HepG2 (cell line): Measurements from ENCODE around the gene MAP2K6. TPM values are rescaled to one million over a fixed set of nuclear protein-coding genes. Genes with fewer than 3 reads are reported as not detected.

ENCODE experiments used
- ARNT2 ChIP-seq: sonication (generic); formaldehyde crosslinking; IDR thresholded peaks from 2 replicates; pipeline ENCODE4 v1.8.0; 2022; ENCODE audit warnings: mild to moderate bottlenecking, low read depth, missing genetic modification reagents, moderate library complexity
- CENPT ChIP-seq: sonication (generic); formaldehyde crosslinking; IDR thresholded peaks from 2 replicates; pipeline ENCODE4 v1.8.0; 2022; ENCODE audit warnings: low read depth, mild to moderate bottlenecking, moderate library complexity, missing genetic modification reagents
- JARID2 ChIP-seq: sonication (generic); formaldehyde crosslinking; IDR thresholded peaks from 2 replicates; pipeline ENCODE4 v1.8.1; 2023; ENCODE audit warnings: missing genetic modification reagents, inconsistent platforms; ENCODE audit not compliant: insufficient replicate concordance
- KLF12 ChIP-seq: sonication (generic); formaldehyde crosslinking; IDR thresholded peaks from 2 replicates; pipeline ENCODE4 v1.4.0; 2020; ENCODE audit warnings: missing genetic modification reagents, borderline replicate concordance
- MEF2D ChIP-seq: sonication (generic); formaldehyde crosslinking; IDR thresholded peaks from 2 replicates; pipeline ENCODE4 v1.5.1; 2020; ENCODE audit warnings: mild to moderate bottlenecking, missing genetic modification reagents
- MIER2 ChIP-seq: IDR thresholded peaks from 2 replicates; pipeline ENCODE4 v1.6.1; 2016; ENCODE audit warnings: missing biosample characterization, missing genetic modification reagents
- NFIC ChIP-seq: IDR thresholded peaks from 2 replicates; pipeline ENCODE4 v1.6.1; 2012; ENCODE audit warnings: mild to moderate bottlenecking, low read length, inconsistent platforms
- SIN3A ChIP-seq: IDR thresholded peaks from 2 replicates; pipeline ENCODE4 v1.6.1; 2011; ENCODE audit warnings: low read depth, mild to moderate bottlenecking, control low read depth, low read length, borderline replicate concordance
- SNAPC5 ChIP-seq: sonication (generic); formaldehyde crosslinking; IDR thresholded peaks from 2 replicates; pipeline ENCODE4 v1.8.1; 2023; ENCODE audit warnings: mild to moderate bottlenecking, missing genetic modification reagents, borderline replicate concordance
- SRSF9 ChIP-seq: fragments of 200-400 bp; formaldehyde crosslinking; IDR thresholded peaks from 2 replicates; pipeline ENCODE4 v1.6.1; 2018; ENCODE audit warnings: borderline replicate concordance, mild to moderate bottlenecking, low read depth, low read length; ENCODE audit not compliant: insufficient read depth, poor library complexity, severe bottlenecking
- ZNF557 ChIP-seq: sonication (generic); formaldehyde crosslinking; IDR thresholded peaks from 2 replicates; pipeline ENCODE4 v1.4.0; 2020; ENCODE audit warnings: missing genetic modification reagents
- ZNF615 ChIP-seq: sonication (generic); formaldehyde crosslinking; IDR thresholded peaks from 2 replicates; pipeline ENCODE4 v1.5.0; 2020; ENCODE audit warnings: mild to moderate bottlenecking, missing genetic modification reagents, borderline replicate concordance
- ZNF652 ChIP-seq: IDR thresholded peaks from 2 replicates; pipeline ENCODE4 v1.6.1; 2016; ENCODE audit warnings: low read depth, borderline replicate concordance
- ZNF839 ChIP-seq: sonication (generic); formaldehyde crosslinking; IDR thresholded peaks from 2 replicates; pipeline ENCODE4 v1.4.0; 2020; ENCODE audit warnings: missing genetic modification reagents, mild to moderate bottlenecking, borderline replicate concordance
- polyA plus RNA-seq, 8 experiments: library from polyadenylated mRNA; depleted of rRNA in 3 of 8; stranded (reverse) in 7 of 8; unstranded in 1 of 8; fragments of >200 nt; fragmentation: Illumina TruSeq in 4 of 8; extraction: Trizol in 4 of 8; gene quantifications; 2 replicates each; pipeline versions ENCODE4 v1.2.1 to v1.2.3, GENCODE V29; 2011 to 2016; ENCODE audit warnings: low read depth in 4 of 8, missing spikeins in 1 of 8, mixed read lengths in 1 of 8; ENCODE audit not compliant: insufficient read depth in 1 of 8
- total RNA-seq, 5 experiments: library from RNA; depleted of rRNA; stranded (reverse); fragments of >200 nt; fragmentation: Illumina TruSeq; extraction: Trizol; gene quantifications; 2 replicates each; pipeline ENCODE4 v1.2.3, GENCODE V29; 2016; ENCODE audit warnings: low read depth in 1 of 5
- TF ChIP-seq, protein P1 (sequence below): fragments of 450-650 bp; IDR thresholded peaks from 2 replicates; pipeline ENCODE4 v1.6.1; 2017; ENCODE audit warnings: mild to moderate bottlenecking
- TF ChIP-seq, protein P2 (sequence below): sonication (generic); formaldehyde crosslinking; IDR thresholded peaks from 2 replicates; pipeline ENCODE4 v1.5.0; 2020; ENCODE audit warnings: mild to moderate bottlenecking, missing genetic modification reagents
- TF ChIP-seq, protein P3 (sequence below): IDR thresholded peaks from 2 replicates; pipeline ENCODE4 v1.6.1; 2018; ENCODE audit warnings: missing genetic modification reagents, mild to moderate bottlenecking, missing compliant biosample characterization
- TF ChIP-seq, protein P4 (sequence below): sonication (generic); formaldehyde crosslinking; IDR thresholded peaks from 2 replicates; pipeline ENCODE4 v1.5.0; 2020; ENCODE audit warnings: mild to moderate bottlenecking, missing genetic modification reagents

MAP2K6 gene
- total and polyA plus RNA-seq, 2 of the 13 experiments (the other 11 are each of a cell fraction or from before 2014, with no cell fraction given): 5.1 to 33.6 TPM

DNA sequence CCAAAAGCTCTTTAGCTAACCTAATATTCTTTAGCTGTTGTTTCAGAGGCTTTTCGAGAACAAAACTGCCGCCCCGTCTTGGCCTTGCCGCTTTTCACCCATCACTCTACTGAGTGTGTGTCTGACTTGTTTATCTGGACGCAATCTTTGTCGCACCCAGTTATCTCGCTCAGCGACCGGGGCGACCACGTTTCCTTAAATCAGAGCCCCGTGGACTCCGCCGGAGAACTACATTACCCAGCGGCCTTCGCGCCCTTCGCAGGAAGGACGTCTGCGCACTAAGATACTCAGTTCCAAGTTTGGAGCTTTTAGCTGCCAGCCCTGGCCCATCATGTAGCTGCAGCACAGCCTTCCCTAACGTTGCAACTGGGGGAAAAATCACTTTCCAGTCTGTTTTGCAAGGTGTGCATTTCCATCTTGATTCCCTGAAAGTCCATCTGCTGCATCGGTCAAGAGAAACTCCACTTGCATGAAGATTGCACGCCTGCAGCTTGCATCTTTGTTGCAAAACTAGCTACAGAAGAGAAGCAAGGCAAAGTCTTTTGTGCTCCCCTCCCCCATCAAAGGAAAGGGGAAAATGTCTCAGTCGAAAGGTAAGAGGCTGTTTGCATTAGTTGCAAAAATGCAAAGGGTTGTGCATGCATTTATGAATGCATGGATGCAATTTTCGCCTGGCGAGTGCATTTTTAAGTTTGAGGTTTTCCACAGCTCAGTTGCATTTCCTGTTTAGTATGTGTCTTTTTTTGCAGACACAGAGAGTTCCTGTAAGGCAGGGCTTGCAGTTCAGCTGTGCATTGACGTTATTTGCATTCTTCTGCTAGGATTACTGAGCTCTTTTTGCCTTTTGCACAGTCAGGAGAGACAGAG is at the start of gene MAP2K6 (continued):
- TF ChIP-seq, protein P1, sequence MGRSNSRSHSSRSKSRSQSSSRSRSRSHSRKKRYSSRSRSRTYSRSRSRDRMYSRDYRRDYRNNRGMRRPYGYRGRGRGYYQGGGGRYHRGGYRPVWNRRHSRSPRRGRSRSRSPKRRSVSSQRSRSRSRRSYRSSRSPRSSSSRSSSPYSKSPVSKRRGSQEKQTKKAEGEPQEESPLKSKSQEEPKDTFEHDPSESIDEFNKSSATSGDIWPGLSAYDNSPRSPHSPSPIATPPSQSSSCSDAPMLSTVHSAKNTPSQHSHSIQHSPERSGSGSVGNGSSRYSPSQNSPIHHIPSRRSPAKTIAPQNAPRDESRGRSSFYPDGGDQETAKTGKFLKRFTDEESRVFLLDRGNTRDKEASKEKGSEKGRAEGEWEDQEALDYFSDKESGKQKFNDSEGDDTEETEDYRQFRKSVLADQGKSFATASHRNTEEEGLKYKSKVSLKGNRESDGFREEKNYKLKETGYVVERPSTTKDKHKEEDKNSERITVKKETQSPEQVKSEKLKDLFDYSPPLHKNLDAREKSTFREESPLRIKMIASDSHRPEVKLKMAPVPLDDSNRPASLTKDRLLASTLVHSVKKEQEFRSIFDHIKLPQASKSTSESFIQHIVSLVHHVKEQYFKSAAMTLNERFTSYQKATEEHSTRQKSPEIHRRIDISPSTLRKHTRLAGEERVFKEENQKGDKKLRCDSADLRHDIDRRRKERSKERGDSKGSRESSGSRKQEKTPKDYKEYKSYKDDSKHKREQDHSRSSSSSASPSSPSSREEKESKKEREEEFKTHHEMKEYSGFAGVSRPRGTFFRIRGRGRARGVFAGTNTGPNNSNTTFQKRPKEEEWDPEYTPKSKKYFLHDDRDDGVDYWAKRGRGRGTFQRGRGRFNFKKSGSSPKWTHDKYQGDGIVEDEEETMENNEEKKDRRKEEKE: no peak
- TF ChIP-seq ZNF615 (CRISPR knock-in tag) (no peak), JARID2 (CRISPR knock-in tag) (no peak), SNAPC5 (CRISPR knock-in tag) (no peak), CENPT (no peak), NFIC (peak; percentile 59; the same call in 1 of the 2 replicates), MIER2 (CRISPR knock-in tag) (0 out of 2 replicates have a peak, but pooled peaks have one; percentile 29), ZNF839 (CRISPR knock-in tag) (no peak), ZNF652 (no peak), ARNT2 (CRISPR knock-in tag) (peak; percentile 75; the same call in 1 of the 2 replicates), SIN3A (peak; percentile 55; the same call in 1 of the 2 replicates), MEF2D (CRISPR knock-in tag) (no peak; the same call in 1 of the 2 replicates), SRSF9 (no peak), KLF12 (CRISPR knock-in tag) (no peak), ZNF557 (CRISPR knock-in tag) (no peak; the same call in 1 of the 2 replicates)
- TF ChIP-seq, protein P2, sequence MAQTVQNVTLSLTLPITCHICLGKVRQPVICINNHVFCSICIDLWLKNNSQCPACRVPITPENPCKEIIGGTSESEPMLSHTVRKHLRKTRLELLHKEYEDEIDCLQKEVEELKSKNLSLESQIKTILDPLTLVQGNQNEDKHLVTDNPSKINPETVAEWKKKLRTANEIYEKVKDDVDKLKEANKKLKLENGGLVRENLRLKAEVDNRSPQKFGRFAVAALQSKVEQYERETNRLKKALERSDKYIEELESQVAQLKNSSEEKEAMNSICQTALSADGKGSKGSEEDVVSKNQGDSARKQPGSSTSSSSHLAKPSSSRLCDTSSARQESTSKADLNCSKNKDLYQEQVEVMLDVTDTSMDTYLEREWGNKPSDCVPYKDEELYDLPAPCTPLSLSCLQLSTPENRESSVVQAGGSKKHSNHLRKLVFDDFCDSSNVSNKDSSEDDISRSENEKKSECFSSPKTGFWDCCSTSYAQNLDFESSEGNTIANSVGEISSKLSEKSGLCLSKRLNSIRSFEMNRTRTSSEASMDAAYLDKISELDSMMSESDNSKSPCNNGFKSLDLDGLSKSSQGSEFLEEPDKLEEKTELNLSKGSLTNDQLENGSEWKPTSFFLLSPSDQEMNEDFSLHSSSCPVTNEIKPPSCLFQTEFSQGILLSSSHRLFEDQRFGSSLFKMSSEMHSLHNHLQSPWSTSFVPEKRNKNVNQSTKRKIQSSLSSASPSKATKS (CRISPR knock-in tag): no peak
- TF ChIP-seq, protein P3, sequence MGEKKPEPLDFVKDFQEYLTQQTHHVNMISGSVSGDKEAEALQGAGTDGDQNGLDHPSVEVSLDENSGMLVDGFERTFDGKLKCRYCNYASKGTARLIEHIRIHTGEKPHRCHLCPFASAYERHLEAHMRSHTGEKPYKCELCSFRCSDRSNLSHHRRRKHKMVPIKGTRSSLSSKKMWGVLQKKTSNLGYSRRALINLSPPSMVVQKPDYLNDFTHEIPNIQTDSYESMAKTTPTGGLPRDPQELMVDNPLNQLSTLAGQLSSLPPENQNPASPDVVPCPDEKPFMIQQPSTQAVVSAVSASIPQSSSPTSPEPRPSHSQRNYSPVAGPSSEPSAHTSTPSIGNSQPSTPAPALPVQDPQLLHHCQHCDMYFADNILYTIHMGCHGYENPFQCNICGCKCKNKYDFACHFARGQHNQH: peak; percentile 50; the same call in 1 of the 2 replicates
- TF ChIP-seq, protein P4, sequence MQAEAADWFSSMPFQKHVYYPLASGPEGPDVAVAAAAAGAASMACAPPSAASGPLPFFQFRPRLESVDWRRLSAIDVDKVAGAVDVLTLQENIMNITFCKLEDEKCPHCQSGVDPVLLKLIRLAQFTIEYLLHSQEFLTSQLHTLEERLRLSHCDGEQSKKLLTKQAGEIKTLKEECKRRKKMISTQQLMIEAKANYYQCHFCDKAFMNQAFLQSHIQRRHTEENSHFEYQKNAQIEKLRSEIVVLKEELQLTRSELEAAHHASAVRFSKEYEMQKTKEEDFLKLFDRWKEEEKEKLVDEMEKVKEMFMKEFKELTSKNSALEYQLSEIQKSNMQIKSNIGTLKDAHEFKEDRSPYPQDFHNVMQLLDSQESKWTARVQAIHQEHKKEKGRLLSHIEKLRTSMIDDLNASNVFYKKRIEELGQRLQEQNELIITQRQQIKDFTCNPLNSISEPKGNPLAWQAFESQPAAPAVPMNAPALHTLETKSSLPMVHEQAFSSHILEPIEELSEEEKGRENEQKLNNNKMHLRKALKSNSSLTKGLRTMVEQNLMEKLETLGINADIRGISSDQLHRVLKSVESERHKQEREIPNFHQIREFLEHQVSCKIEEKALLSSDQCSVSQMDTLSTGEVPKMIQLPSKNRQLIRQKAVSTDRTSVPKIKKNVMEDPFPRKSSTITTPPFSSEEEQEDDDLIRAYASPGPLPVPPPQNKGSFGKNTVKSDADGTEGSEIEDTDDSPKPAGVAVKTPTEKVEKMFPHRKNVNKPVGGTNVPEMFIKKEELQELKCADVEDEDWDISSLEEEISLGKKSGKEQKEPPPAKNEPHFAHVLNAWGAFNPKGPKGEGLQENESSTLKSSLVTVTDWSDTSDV: no peak
